ENCODE results near the gene UFM1. TPM values are rescaled to one million over a fixed set of nuclear protein-coding genes. Genes with fewer than 3 reads are reported as not detected.

The UFM1 gene
- total RNA-seq, 1 experiment from 2014 or later: 33.9 TPM

- no peak for DNase-seq (ENCODE audit: low read depth, low spot score)
- RAD21 ChIA-PET (ENCODE audit: low non-redundant PET in 1 of 2, low total read pairs in 2 of 2, uncharacterized antibody in 2 of 2, unreplicated experiment in 2 of 2): no interaction called here
- no peak overlapping the region for H3K27ac ChIP-seq (ENCODE audit: low read depth, low read length)
- no peaks in the 10 kb centered on the region for H3K9me3 ChIP-seq (ENCODE audit: control insufficient read depth in 1 of 2, insufficient read depth in 1 of 2, low read depth in 1 of 2, low read length in 2 of 2)
- H3K36me3 ChIP-seq (ENCODE audit: control insufficient read depth in 1 of 2, insufficient read depth in 2 of 2, low read length in 2 of 2): no peaks in the 10 kb centered on the region
- no peak overlapping the region for H3K4me3 ChIP-seq (replicated peaks in 1 of 2; ENCODE audit: low read depth in 1 of 2, low read length in 2 of 2)
- no TSS peak for BruUV-seq (replicated peaks)
- ATAC-seq: no peak
- no peak overlapping the region for H3K4me2 ChIP-seq (ENCODE audit: low read length)
- POLR2A ChIA-PET: no interaction called here
- H3K9me2 ChIP-seq (ENCODE audit: insufficient read depth): no peaks in the 10 kb centered on the region
- CTCF ChIA-PET: no interaction called here
- no peak overlapping the region for H2AFZ ChIP-seq (ENCODE audit: low read depth, low read length, poor library complexity, severe bottlenecking)
- no peaks in the 10 kb centered on the region for H4K20me1 ChIP-seq (ENCODE audit: insufficient read depth)
- intact Hi-C loops (cut with micrococcal nuclease): no loop called here
- H3K9ac ChIP-seq (ENCODE audit: low read length): no peak overlapping the region
- H3K4me1 ChIP-seq (ENCODE audit: control insufficient read depth in 1 of 2, insufficient read depth in 2 of 2, low read length in 2 of 2): no peaks in the 10 kb centered on the region
- no peak for TF ChIP-seq SIN3A (IDR thresholded peaks at IDR 0.05; ENCODE audit: low read depth)
- no peak for TF ChIP-seq ZFX (IDR thresholded peaks at IDR 0.05)
- TF ChIP-seq SP1 (IDR thresholded peaks at IDR 0.05; ENCODE audit: low read depth): no peak
- no peak for TF ChIP-seq RAD21 (IDR thresholded peaks at IDR 0.05; ENCODE audit: low read depth)
- no peak for TF ChIP-seq TCF7L2 (IDR thresholded peaks at IDR 0.05; ENCODE audit: borderline replicate concordance, extremely low read depth, insufficient read depth, insufficient read length)
- TF ChIP-seq EZH2phosphoT487 (IDR thresholded peaks at IDR 0.05; ENCODE audit: borderline replicate concordance): no peak
- TF ChIP-seq JUND (IDR thresholded peaks at IDR 0.05): no peak
- H3K79me2 ChIP-seq (ENCODE audit: insufficient read depth, low read length): no peaks in the 10 kb centered on the region
- no peaks in the 10 kb centered on the region; the same call in 1 of the 2 replicates for H3K27me3 ChIP-seq (ENCODE audit: insufficient read depth, low read length)
Measured at GRCh38 chr13:38372820-38373383, 23.3 kb downstream of the UFM1 start.

- Histone ChIP-seq H2AFZ (ENCODE audit: low read depth, low read length, poor library complexity, severe bottlenecking) (no peak overlapping the region), H3K27me3 (ENCODE audit: insufficient read depth, low read length) (no peaks in the 10 kb centered on the region; the same call in 1 of the 2 replicates), H3K4me3 (replicated peaks in 1 of 2; ENCODE audit: low read depth in 1 of 2, low read length in 2 of 2) (no peak overlapping the region), H3K9me3 (ENCODE audit: control insufficient read depth in 1 of 2, insufficient read depth in 1 of 2, low read depth in 1 of 2, low read length in 2 of 2) (no peaks in the 10 kb centered on the region), H3K4me2 (ENCODE audit: low read length) (no peak overlapping the region), H3K9me2 (ENCODE audit: insufficient read depth) (no peaks in the 10 kb centered on the region), H3K9ac (ENCODE audit: low read length) (no peak overlapping the region), H3K27ac (ENCODE audit: low read depth, low read length) (no peak overlapping the region), H3K79me2 (ENCODE audit: insufficient read depth, low read length) (no peaks in the 10 kb centered on the region), H3K36me3 (ENCODE audit: control insufficient read depth in 1 of 2, insufficient read depth in 2 of 2, low read length in 2 of 2) (no peaks in the 10 kb centered on the region), H4K20me1 (ENCODE audit: insufficient read depth) (no peaks in the 10 kb centered on the region), H3K4me1 (ENCODE audit: control insufficient read depth in 1 of 2, insufficient read depth in 2 of 2, low read length in 2 of 2) (no peaks in the 10 kb centered on the region)
- intact Hi-C loops (cut with micrococcal nuclease): no loop called here
- no peak for TF ChIP-seq YY1 (IDR thresholded peaks at IDR 0.05; ENCODE audit: extremely low read depth, insufficient replicate concordance, low read depth, low read length)
- TF ChIP-seq TCF7L2 (IDR thresholded peaks at IDR 0.05; ENCODE audit: borderline replicate concordance, extremely low read depth, insufficient read depth, insufficient read length): no peak
- TF ChIP-seq EZH2 (IDR thresholded peaks at IDR 0.05): no peak
- TF ChIP-seq ZBTB33 (IDR thresholded peaks at IDR 0.05; ENCODE audit: extremely low read depth, insufficient replicate concordance, low read length): no peak
- TF ChIP-seq POLR2A (IDR thresholded peaks at IDR 0.05; ENCODE audit: borderline replicate concordance, extremely low read depth, insufficient read depth, insufficient read length): no peak
- TF ChIP-seq SP1 (IDR thresholded peaks at IDR 0.05; ENCODE audit: low read depth): no peak
- no peak for TF ChIP-seq FOSL1 (IDR thresholded peaks at IDR 0.05; ENCODE audit: low read depth)
- TF ChIP-seq CBX3 (IDR thresholded peaks at IDR 0.05; ENCODE audit: low read depth): no peak
- TF ChIP-seq SIN3A (IDR thresholded peaks at IDR 0.05; ENCODE audit: low read depth): no peak
- TF ChIP-seq EZH2phosphoT487 (IDR thresholded peaks at IDR 0.05; ENCODE audit: borderline replicate concordance): no peak
- TF ChIP-seq RAD21 (IDR thresholded peaks at IDR 0.05; ENCODE audit: low read depth): no peak
- no peak for TF ChIP-seq MAX (IDR thresholded peaks at IDR 0.05)
- TF ChIP-seq ZNF274 (IDR thresholded peaks at IDR 0.05; ENCODE audit: low read depth, low read length): no peak
- no peak for TF ChIP-seq SRF (IDR thresholded peaks at IDR 0.05; ENCODE audit: low read depth)
- ChIA-PET POLR2A (no interaction called here), RAD21 (ENCODE audit: low non-redundant PET in 1 of 2, low total read pairs in 2 of 2, uncharacterized antibody in 2 of 2, unreplicated experiment in 2 of 2) (no interaction called here), CTCF (no interaction called here)
- no TSS peak for BruUV-seq (replicated peaks)
- ATAC-seq (no peak), DNase-seq (ENCODE audit: low read depth, low spot score) (no peak)
Measured at GRCh38 chr13:38376546-38376945, 26.9 kb downstream of the UFM1 start.

All from HCT116 (cell line).